PFSK-1 (cell line): ENCODE results near the gene PDXDC1.

Source experiments
- FOXP2 ChIP-seq: optimal IDR thresholded peaks from 2 replicates; pipeline ENCODE3; 2011; ENCODE audit warnings: borderline replicate concordance, control low read depth, inconsistent platforms; ENCODE audit not compliant: insufficient read depth; ENCODE audit errors: extremely low read length, extremely low read depth
- POLR2AphosphoS5 ChIP-seq: IDR thresholded peaks from 2 replicates; pipeline ENCODE4 v1.6.1; 2012; ENCODE audit warnings: low read depth, mild to moderate bottlenecking, control low read depth, low read length, moderate library complexity
- SIN3A ChIP-seq: IDR thresholded peaks from 2 replicates; pipeline ENCODE4 v1.6.1; 2012; ENCODE audit warnings: mild to moderate bottlenecking, low read length, moderate library complexity, borderline replicate concordance; ENCODE audit not compliant: insufficient read depth
- TAF1 ChIP-seq: IDR thresholded peaks from 2 replicates; pipeline ENCODE4 v1.6.1; 2012; ENCODE audit warnings: low read length, control low read depth, borderline replicate concordance; ENCODE audit not compliant: insufficient read depth
- TF ChIP-seq, protein P1 (sequence below), 2 experiments: IDR thresholded peaks; 2 replicates each; pipeline versions ENCODE4 v1.6.1 to v1.8.0; 2011 to 2012; ENCODE audit warnings: low read depth in 2 of 2, low read length in 2 of 2, control low read depth in 1 of 2, inconsistent platforms in 1 of 2, mild to moderate bottlenecking in 1 of 2, moderate library complexity in 1 of 2; ENCODE audit not compliant: insufficient read depth in 1 of 2

Gene PDXDC1

DNA sequence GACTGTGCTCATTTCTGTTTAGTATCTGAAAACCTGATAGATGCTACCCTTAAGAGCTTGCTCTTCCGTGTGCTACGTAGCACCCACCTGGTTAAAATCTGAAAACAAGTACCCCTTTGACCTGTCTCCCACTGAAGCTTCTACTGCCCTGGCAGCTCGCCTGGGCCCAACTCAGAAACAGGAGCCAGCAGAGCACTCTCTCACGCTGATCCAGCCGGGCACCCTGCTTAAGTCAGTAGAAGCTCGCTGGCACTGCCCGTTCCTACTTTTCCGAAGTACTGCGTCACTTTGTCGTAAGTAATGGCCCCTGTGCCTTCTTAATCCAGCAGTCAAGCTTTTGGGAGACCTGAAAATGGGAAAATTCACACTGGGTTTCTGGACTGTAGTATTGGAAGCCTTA is 62.2 kb downstream of the PDXDC1 start:
- TF ChIP-seq SIN3A (no peak), POLR2AphosphoS5 (no peak), FOXP2 (no peak), TAF1 (no peak)
- TF ChIP-seq, protein P1, sequence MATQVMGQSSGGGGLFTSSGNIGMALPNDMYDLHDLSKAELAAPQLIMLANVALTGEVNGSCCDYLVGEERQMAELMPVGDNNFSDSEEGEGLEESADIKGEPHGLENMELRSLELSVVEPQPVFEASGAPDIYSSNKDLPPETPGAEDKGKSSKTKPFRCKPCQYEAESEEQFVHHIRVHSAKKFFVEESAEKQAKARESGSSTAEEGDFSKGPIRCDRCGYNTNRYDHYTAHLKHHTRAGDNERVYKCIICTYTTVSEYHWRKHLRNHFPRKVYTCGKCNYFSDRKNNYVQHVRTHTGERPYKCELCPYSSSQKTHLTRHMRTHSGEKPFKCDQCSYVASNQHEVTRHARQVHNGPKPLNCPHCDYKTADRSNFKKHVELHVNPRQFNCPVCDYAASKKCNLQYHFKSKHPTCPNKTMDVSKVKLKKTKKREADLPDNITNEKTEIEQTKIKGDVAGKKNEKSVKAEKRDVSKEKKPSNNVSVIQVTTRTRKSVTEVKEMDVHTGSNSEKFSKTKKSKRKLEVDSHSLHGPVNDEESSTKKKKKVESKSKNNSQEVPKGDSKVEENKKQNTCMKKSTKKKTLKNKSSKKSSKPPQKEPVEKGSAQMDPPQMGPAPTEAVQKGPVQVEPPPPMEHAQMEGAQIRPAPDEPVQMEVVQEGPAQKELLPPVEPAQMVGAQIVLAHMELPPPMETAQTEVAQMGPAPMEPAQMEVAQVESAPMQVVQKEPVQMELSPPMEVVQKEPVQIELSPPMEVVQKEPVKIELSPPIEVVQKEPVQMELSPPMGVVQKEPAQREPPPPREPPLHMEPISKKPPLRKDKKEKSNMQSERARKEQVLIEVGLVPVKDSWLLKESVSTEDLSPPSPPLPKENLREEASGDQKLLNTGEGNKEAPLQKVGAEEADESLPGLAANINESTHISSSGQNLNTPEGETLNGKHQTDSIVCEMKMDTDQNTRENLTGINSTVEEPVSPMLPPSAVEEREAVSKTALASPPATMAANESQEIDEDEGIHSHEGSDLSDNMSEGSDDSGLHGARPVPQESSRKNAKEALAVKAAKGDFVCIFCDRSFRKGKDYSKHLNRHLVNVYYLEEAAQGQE (IDR thresholded peaks at IDR 0.05; ENCODE audit: insufficient read depth in 1 of 2, low read depth in 2 of 2, low read length in 2 of 2) = no peak

DNA sequence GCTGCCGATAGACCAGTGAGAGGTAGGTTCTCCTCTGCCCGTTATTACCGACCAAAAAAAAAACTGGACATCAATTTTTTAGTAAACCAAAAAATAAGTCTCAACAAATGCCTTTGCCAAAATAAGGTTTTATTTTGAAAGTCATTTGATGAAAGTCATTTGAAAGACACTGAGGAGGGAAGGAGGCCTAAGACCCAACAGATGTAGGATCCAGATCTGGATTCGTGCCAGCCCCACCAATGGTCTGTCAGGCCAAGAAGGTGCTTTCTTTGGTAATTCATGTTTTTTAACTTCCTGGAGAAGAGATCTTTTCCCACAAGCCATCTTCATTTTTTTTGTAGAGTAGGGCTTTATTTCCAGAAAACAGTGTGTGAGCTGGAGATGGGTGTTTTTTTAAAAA is 62.9 kb downstream of the PDXDC1 start:
- TF ChIP-seq, protein P1 (IDR thresholded peaks at IDR 0.05; ENCODE audit: insufficient read depth in 1 of 2, low read depth in 2 of 2, low read length in 2 of 2) = no peak
- no peak for TF ChIP-seq FOXP2
- no peak for TF ChIP-seq POLR2AphosphoS5
- no peak for TF ChIP-seq TAF1
- TF ChIP-seq SIN3A = no peak

DNA sequence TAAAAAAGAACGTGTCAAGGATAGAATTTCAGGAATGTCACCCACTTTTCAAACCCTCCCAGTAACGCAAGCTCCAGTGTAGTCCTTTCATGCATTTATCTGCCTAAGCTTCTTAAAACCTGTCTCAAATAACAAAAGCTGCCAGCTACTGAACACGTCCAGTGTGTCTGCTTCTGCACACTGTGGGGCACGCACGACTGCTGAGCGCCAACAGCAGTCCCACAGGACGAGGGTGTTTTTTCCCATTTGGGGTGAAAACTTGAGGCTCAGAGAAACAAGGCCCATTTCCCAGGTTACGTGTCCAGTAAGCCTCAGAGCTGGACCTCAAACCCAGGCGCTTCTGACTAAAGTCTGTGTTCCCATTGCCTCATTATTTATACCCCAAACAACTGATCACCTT is 63.9 kb downstream of the PDXDC1 start:
- no peak for TF ChIP-seq POLR2AphosphoS5
- TF ChIP-seq, protein P1 (IDR thresholded peaks at IDR 0.05; ENCODE audit: insufficient read depth in 1 of 2, low read depth in 2 of 2, low read length in 2 of 2) = no peak
- no peak for TF ChIP-seq SIN3A

DNA sequence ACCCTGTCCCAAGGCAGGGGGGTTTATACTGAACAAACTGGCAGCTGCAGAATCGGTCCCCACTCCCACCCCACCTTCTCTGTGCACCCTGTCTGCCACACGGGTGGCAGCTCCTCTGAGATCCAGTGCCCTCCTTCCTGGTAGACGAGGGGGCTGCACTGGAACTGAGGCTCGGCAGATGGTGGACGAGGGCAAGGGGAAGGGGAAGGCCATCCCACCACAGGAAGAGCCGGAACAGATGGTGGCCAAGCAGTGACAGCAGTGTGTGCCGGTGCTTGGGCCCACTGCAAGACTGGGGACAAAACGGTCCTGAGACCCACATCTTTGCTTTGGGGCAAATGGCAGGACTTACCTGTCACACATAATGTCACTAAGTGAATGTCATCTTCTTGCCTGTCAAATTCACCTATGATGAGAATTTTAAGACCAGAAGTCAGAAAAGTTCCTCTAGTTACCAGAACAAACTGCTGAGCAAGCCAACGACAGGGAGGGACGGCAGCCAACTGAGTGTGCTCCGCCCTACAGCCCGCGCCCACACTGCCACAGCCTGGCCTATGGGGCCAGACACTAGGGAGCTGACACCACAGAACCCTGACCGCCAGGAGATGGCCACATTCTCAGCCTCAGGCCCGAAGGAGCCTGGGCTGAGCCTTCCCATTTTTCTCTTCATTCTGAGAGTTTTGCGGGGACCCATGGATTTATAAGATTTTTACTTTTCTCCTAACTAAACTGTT is 66.6 kb downstream of the PDXDC1 start:
- TF ChIP-seq SIN3A (no peak), TAF1 (no peak), FOXP2 (no peak), POLR2AphosphoS5 (no peak)
- TF ChIP-seq, protein P1 (IDR thresholded peaks at IDR 0.05; ENCODE audit: insufficient read depth in 1 of 2, low read depth in 2 of 2, low read length in 2 of 2) = no peak

DNA sequence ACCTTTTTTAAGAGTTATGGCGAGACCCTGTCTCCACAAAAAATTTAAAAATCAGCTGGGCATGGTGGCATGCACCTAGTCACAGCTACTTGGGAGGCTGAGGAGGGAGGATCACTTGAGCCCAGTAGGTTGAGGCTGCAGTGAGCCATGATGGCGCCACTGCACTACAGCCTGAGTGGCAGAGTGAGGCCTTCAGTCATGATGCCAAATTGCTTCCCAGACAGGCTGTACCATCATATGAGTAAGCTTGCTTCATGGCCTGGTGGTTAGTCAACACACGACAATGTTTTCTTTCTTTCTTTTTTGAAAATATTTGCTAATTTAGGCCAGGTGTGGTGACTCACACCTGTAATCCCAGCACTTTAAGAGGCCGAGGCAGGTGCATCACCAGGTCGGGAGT is 68.5 kb downstream of the PDXDC1 start:
- TF ChIP-seq POLR2AphosphoS5 (no peak), TAF1 (no peak), FOXP2 (no peak)
- TF ChIP-seq, protein P1 (IDR thresholded peaks at IDR 0.05; ENCODE audit: insufficient read depth in 1 of 2, low read depth in 2 of 2, low read length in 2 of 2) = no peak
